ENCODE measurements around the gene DENND2D. TPM values are rescaled to one million over a fixed set of nuclear protein-coding genes. Genes with fewer than 3 reads are reported as not detected.

Gene DENND2D
- total RNA-seq, 2 donors from 2014 or later = 103 to 118 TPM

- no peaks in the 10 kb centered on the region for H3K9me3 Mint-ChIP-seq
- peaks cover 10 to 18% of the 10 kb centered on the region in 2 donors for H3K4me1 Mint-ChIP-seq (ENCODE audit: low read depth in 2 of 2)
- H3K36me3 Mint-ChIP-seq = peaks cover 17% of the 10 kb centered on the region
- H3K4me3 Mint-ChIP-seq = no peak overlapping the region
- no peak for DNase-seq (ENCODE audit: low spot score)
- H3K27ac Mint-ChIP-seq = no peak overlapping the region
- ATAC-seq = no peak
- no peaks in the 10 kb centered on the region for H3K27me3 Mint-ChIP-seq
Observed at GRCh38 chr1:111163363-111163762, 37.1 kb downstream of the DENND2D start.

- no peak for ATAC-seq
- Mint-ChIP-seq H3K27ac (peak overlapping the region; percentile 1 to 15), H3K36me3 (peaks cover 17% of the 10 kb centered on the region), H3K27me3 (no peaks in the 10 kb centered on the region), H3K4me3 (no peak overlapping the region), H3K4me1 (ENCODE audit: low read depth in 2 of 2) (peaks cover 10 to 18% of the 10 kb centered on the region in 2 donors), H3K9me3 (no peaks in the 10 kb centered on the region)
- no peak for DNase-seq (ENCODE audit: low spot score)
Observed at GRCh38 chr1:111162488-111162880, 38.0 kb downstream of the DENND2D start.

- peak overlapping the region; percentile 1 to 15 for H3K27ac Mint-ChIP-seq
- DNase-seq (ENCODE audit: low spot score) = no peak
- H3K4me1 Mint-ChIP-seq (ENCODE audit: low read depth in 2 of 2) = peaks cover 10 to 18% of the 10 kb centered on the region in 2 donors
- peaks cover 17% of the 10 kb centered on the region for H3K36me3 Mint-ChIP-seq
- ATAC-seq = no peak
- H3K4me3 Mint-ChIP-seq = no peak overlapping the region
- H3K27me3 Mint-ChIP-seq = no peaks in the 10 kb centered on the region
- no peaks in the 10 kb centered on the region for H3K9me3 Mint-ChIP-seq
Observed at GRCh38 chr1:111161843-111162487, 38.5 kb downstream of the DENND2D start.

- no peak overlapping the region for H3K27ac Mint-ChIP-seq
- DNase-seq (ENCODE audit: low spot score) (no peak), ATAC-seq (no peak)
- peaks cover 29 to 42% of the 10 kb centered on the region in 2 donors for H3K4me1 Mint-ChIP-seq (ENCODE audit: low read depth in 2 of 2)
- H3K4me3 Mint-ChIP-seq = no peak overlapping the region
- H3K9me3 Mint-ChIP-seq = no peaks in the 10 kb centered on the region
- H3K27me3 Mint-ChIP-seq = no peaks in the 10 kb centered on the region
- peaks cover 38% of the 10 kb centered on the region for H3K36me3 Mint-ChIP-seq
Observed at GRCh38 chr1:111157431-111157830, 43.0 kb downstream of the DENND2D start.

GRCh38 chr1:111154021-111154999, 46.1 kb downstream of the DENND2D start:
- Mint-ChIP-seq H3K9me3 (no peaks in the 10 kb centered on the region), H3K4me1 (ENCODE audit: low read depth in 2 of 2) (peaks cover 36 to 48% of the 10 kb centered on the region in 2 donors), H3K27me3 (no peaks in the 10 kb centered on the region), H3K4me3 (no peak overlapping the region), H3K36me3 (peaks cover 41% of the 10 kb centered on the region), H3K27ac (peak overlapping the region in 1 of 2 donors; percentile 65)
- ATAC-seq = no peak
- DNase-seq (ENCODE audit: low spot score) = no peak

- peaks cover 52% of the 10 kb centered on the region for H3K36me3 Mint-ChIP-seq
- H3K27me3 Mint-ChIP-seq = no peaks in the 10 kb centered on the region
- no peaks in the 10 kb centered on the region for H3K9me3 Mint-ChIP-seq
- H3K4me3 Mint-ChIP-seq = peak overlapping the region; percentile 40
- ATAC-seq (no peak), DNase-seq (ENCODE audit: low spot score) (no peak)
- peak overlapping the region; percentile 68 to 83 for H3K27ac Mint-ChIP-seq
- H3K4me1 Mint-ChIP-seq (ENCODE audit: low read depth in 2 of 2) = peaks cover 42 to 52% of the 10 kb centered on the region in 2 donors
Observed at GRCh38 chr1:111151838-111152237, 48.6 kb downstream of the DENND2D start.

GRCh38 chr1:111148376-111148881, 52.0 kb downstream of the DENND2D start:
- H3K4me3 Mint-ChIP-seq = no peak overlapping the region
- ATAC-seq (no peak), DNase-seq (ENCODE audit: low spot score) (no peak)
- H3K4me1 Mint-ChIP-seq (ENCODE audit: low read depth in 2 of 2) = peaks cover 37 to 49% of the 10 kb centered on the region in 2 donors
- peaks cover 38% of the 10 kb centered on the region for H3K36me3 Mint-ChIP-seq
- no peaks in the 10 kb centered on the region for H3K27me3 Mint-ChIP-seq
- no peak overlapping the region for H3K27ac Mint-ChIP-seq
- no peaks in the 10 kb centered on the region for H3K9me3 Mint-ChIP-seq

- Mint-ChIP-seq H3K36me3 (peaks cover 33% of the 10 kb centered on the region), H3K4me3 (no peak overlapping the region), H3K9me3 (no peaks in the 10 kb centered on the region), H3K27ac (no peak overlapping the region), H3K27me3 (no peaks in the 10 kb centered on the region), H3K4me1 (ENCODE audit: low read depth in 2 of 2) (peaks cover 36 to 48% of the 10 kb centered on the region in 2 donors)
- no peak for DNase-seq (ENCODE audit: low spot score)
- no peak for ATAC-seq
Observed at GRCh38 chr1:111147948-111148347, 52.5 kb downstream of the DENND2D start.

GRCh38 chr1:111145963-111146768, 54.3 kb downstream of the DENND2D start:
- Mint-ChIP-seq H3K9me3 (no peaks in the 10 kb centered on the region), H3K27me3 (no peaks in the 10 kb centered on the region), H3K4me3 (no peak overlapping the region), H3K36me3 (peaks cover 23% of the 10 kb centered on the region), H3K27ac (peak overlapping the region; percentile 1 to 74), H3K4me1 (ENCODE audit: low read depth in 2 of 2) (peaks cover 31 to 50% of the 10 kb centered on the region in 2 donors)
- DNase-seq (ENCODE audit: low spot score) (no peak), ATAC-seq (no peak)

- no peak overlapping the region for H3K4me3 Mint-ChIP-seq
- H3K27ac Mint-ChIP-seq = peak overlapping the region in 1 of 2 donors; percentile 74
Observed at GRCh38 chr1:111145542-111145941, 54.9 kb downstream of the DENND2D start.

GRCh38 chr1:111142356-111142975, 58.0 kb downstream of the DENND2D start:
- Mint-ChIP-seq H3K9me3 (no peaks in the 10 kb centered on the region), H3K36me3 (peaks cover 9% of the 10 kb centered on the region), H3K27ac (no peak overlapping the region), H3K4me1 (ENCODE audit: low read depth in 2 of 2) (peaks cover 22 to 61% of the 10 kb centered on the region in 2 donors), H3K4me3 (no peak overlapping the region), H3K27me3 (no peaks in the 10 kb centered on the region)
- no peak for ATAC-seq
- DNase-seq (ENCODE audit: low spot score) = no peak

More at GRCh38 chr1:111145542-111145941, 54.9 kb downstream of the DENND2D start:
- no peak for ATAC-seq
- no peaks in the 10 kb centered on the region for H3K9me3 Mint-ChIP-seq
- peaks cover 23% of the 10 kb centered on the region for H3K36me3 Mint-ChIP-seq
- no peak for DNase-seq (ENCODE audit: low spot score)
- H3K27me3 Mint-ChIP-seq = no peaks in the 10 kb centered on the region
- H3K4me1 Mint-ChIP-seq (ENCODE audit: low read depth in 2 of 2) = peaks cover 30 to 54% of the 10 kb centered on the region in 2 donors

- Mint-ChIP-seq H3K4me1 (ENCODE audit: low read depth in 2 of 2) (peaks cover 21 to 56% of the 10 kb centered on the region in 2 donors), H3K27ac (peak overlapping the region; percentile 11 to 91)
- ATAC-seq = no peak
Observed at GRCh38 chr1:111141245-111142220, 58.9 kb downstream of the DENND2D start.

More at GRCh38 chr1:111141245-111142220, 58.9 kb downstream of the DENND2D start:
- no peaks in the 10 kb centered on the region for H3K9me3 Mint-ChIP-seq
- H3K36me3 Mint-ChIP-seq = peaks cover 9% of the 10 kb centered on the region
- DNase-seq (ENCODE audit: low spot score) = no peak
- peak overlapping the region; percentile 92 for H3K4me3 Mint-ChIP-seq
- H3K27me3 Mint-ChIP-seq = no peaks in the 10 kb centered on the region

All from natural killer cell treated with Interleukin-12 subunit alpha and Interleukin-12 subunit beta and Interleukin-15 and Interleukin-18, amount 100 ng/mL, for 72 hours (primary cell).